Measurements from ENCODE around the gene CDK5.

The CDK5 gene

GRCh38 chr7:151085329-151085690 is 27.6 kb upstream of the CDK5 start:
- TF ChIP-seq CTCF (IDR thresholded peaks at IDR 0.05): no peak

- TF ChIP-seq CTCF (IDR thresholded peaks at IDR 0.05): no peak
Observed at GRCh38 chr7:151083824-151084160, 26.1 kb upstream of the CDK5 start.

GRCh38 chr7:151083071-151083823 is 25.6 kb upstream of the CDK5 start, which contains the start of gene TMUB1:
TMUB1 (minus strand) TSS chr7:151083493; CDS start chr7:151082563, 930 bp downstream.
- TF ChIP-seq CTCF (IDR thresholded peaks at IDR 0.05): no peak

GRCh38 chr7:151082141-151083070 is 24.7 kb upstream of the CDK5 start:
- TF ChIP-seq CTCF (IDR thresholded peaks at IDR 0.05): no peak

GRCh38 chr7:151081170-151082101 is 23.7 kb upstream of the CDK5 start:
- TF ChIP-seq CTCF (IDR thresholded peaks at IDR 0.05): no peak

GRCh38 chr7:151080522-151081169 is 22.9 kb upstream of the CDK5 start, which contains the start of gene FASTK:
FASTK (minus strand) TSS chr7:151080809; CDS start chr7:151080766, 43 bp downstream.
- TF ChIP-seq CTCF (IDR thresholded peaks at IDR 0.05): no peak

Measured in LNCAP (cell line).